AG09309 (cell line): Measurements from ENCODE around the gene HSD17B12.
A peak's percentile ranks its signal among the peaks of the same experiment; 100 is the strongest.

Source experiments
- DNase-seq: peaks from one replicate; pipeline ENCODE4 v3.0.0-alpha.2; 2010; ENCODE audit warnings: low read depth
- H3K4me3 ChIP-seq: 2 replicates; pipeline ENCODE4 v1.5.1; 2011; ENCODE audit warnings: mild to moderate bottlenecking, low read depth, low read length, moderate library complexity; ENCODE audit not compliant: control insufficient read depth
- CTCF ChIP-seq: IDR thresholded peaks from 2 replicates; pipeline ENCODE4 v1.5.1; 2011; ENCODE audit warnings: mild to moderate bottlenecking, low read depth, low read length, inconsistent platforms; ENCODE audit not compliant: insufficient read depth, control insufficient read depth; ENCODE audit errors: missing control alignments

Gene HSD17B12

DNA sequence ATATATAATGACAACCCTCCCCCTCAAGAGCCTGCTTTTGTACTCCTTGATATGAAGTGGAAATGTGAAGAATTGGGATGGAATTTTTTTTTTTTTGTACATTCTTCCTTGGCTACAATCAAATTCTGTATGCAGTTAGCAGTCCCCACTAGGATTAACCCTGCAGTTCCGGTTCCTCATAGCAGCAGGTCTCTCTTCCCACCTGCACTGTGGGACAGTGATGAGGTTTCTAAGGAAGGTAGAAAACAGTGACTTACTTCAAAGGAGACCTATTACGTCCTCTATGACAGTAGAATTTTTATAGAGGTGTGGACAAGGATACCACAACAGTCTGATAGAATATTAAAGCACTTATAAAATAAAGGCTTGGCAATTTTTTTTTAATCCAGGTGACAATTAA is 153.7 kb downstream of the HSD17B12 start:
- H3K4me3 ChIP-seq = no peak overlapping the region
- no peak for TF ChIP-seq CTCF
- DNase-seq = no peak

- TF ChIP-seq CTCF = no peak
- no peak for DNase-seq
- no peak overlapping the region for H3K4me3 ChIP-seq
Observed at GRCh38 chr11:43835104-43835503, 154.6 kb downstream of the HSD17B12 start.

DNA sequence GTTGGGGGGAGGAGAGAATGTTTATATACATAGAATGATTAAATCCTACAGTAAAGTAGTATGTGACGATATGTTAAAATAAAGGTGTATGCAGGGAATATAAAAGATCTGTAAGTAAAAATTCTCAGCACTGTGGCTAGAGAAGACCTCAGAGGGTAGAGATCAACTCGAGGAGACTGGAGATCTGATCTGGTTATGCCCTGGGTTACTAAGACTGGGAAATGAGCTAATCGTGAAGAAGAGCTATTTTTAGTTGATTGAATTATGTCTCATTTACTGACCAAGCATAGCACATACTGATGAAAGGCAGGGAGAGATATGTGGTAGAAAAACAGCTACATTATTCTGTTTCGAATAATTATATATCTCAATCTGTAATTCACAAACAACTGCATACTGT is 157.3 kb downstream of the HSD17B12 start:
- H3K4me3 ChIP-seq = no peak overlapping the region
- DNase-seq = no peak
- no peak for TF ChIP-seq CTCF

GRCh38 chr11:43842021-43842420 is 161.5 kb downstream of the HSD17B12 start:
- no peak for DNase-seq
- H3K4me3 ChIP-seq = no peak overlapping the region
- TF ChIP-seq CTCF = no peak

DNA sequence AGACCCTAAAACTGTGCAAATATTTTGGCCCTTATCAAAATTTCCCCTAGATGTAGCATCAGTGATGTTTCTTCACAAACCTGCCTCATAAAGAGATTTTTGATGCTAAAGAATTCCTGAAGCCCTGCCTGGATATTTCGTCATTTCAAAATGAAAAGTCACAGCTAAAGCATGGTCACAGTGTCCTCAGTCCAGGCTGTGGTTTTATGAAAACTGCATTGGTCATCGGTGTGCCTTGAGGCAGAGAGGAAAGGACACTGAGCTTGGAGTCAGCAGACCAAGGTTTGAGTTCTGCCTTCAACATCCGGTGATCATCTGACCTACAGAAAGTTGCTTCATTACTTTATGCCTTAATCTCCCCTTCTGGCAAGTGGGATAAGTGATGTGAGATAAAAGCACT is 165.3 kb downstream of the HSD17B12 start:
- no peak for DNase-seq
- no peak for TF ChIP-seq CTCF
- no peak overlapping the region for H3K4me3 ChIP-seq

- H3K4me3 ChIP-seq = no peak overlapping the region
- DNase-seq = peak; percentile 53
- TF ChIP-seq CTCF = peak; percentile 80
Observed at GRCh38 chr11:43852057-43852636, 171.6 kb downstream of the HSD17B12 start.

DNA sequence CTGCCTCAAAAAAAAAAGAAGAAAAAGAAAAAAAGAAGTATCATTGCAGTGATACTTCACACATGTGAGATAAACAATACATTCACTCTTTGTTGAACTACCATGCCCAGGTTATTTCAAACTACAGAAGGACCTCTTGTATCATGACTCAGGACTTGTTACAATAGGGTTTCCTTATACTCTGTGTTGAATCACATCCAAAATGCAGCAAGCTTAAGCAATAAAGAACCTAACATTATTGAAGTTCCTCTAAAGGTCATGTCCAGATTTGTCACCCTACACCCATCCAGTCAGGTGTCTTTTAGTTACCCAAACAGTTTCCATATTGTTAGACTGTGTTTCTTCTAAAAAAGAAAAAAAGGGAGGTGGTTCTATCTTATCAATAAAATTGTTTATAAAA is 173.2 kb downstream of the HSD17B12 start:
- no peak for DNase-seq
- TF ChIP-seq CTCF = no peak
- no peak overlapping the region for H3K4me3 ChIP-seq
